Posterior cingulate gyrus (tissue), 11 donors: ENCODE measurements around the gene CHST5.
"Not testable (repeated sequence)": the region's sequence is repeated elsewhere in the genome, so short reads cannot be mapped to it uniquely, and the experiment has no call there.

Source experiments
- DNase-seq, 10 donors: peaks; one replicate each; pipeline versions ENCODE4 v3.0.0 to v3.0.0-alpha.2; 2020 to 2021; ENCODE audit warnings: mixed read lengths in 3 of 10
- intact Hi-C: fragments of 100-400 bp; cut with DNase I; formaldehyde crosslinking; loops from one replicate; pipeline ENCODE4 v1.15.1; 2023

The CHST5 gene

DNA sequence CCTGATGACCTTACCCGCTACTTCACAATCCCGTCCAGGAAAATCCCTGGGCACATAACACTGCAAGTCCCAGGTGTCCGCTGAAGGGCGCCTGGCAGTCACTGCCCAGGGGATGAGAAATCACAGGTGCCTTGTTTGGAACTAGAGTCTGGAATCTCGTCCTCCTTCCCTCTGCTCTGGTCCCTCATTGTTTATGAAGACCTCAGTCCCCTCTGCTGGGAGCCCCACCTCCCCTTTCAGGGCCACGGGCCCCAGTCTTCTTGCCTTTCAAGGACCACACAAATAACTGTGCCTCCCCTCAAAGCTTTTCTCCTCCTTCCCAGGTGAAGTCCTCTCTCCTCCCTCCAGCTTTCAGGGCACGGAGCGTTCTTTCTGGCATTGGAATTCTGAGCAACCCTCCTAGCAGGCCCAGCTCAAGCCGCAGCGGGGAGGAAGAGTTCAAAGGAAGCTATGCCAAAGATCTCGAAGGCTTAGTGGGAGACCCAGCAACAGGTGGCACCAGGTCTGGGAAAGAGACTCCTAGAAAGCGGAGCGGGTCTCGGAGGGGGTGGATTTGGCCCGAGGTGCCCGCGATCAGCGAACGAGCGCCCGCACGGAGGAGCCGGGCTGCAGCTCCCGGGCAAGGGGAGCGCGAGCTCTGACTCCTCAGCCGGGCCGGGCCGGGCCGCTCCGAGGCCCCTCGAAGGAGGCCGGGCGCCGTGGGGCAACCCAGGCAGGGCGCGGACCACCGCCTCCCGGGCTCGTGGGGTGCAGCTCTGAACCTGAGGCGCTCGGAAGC, 19.5 kb downstream of the CHST5 start:
- intact Hi-C loops = not testable (repeated sequence)
- DNase-seq = peak in 6 of 10 donors; percentile 11 to 87 (median 62)

- DNase-seq = no peak
- intact Hi-C loops = no loop called here
These were observed 21.6 kb downstream of the CHST5 start for GRCh38 chr16:75514296-75514695.

DNA sequence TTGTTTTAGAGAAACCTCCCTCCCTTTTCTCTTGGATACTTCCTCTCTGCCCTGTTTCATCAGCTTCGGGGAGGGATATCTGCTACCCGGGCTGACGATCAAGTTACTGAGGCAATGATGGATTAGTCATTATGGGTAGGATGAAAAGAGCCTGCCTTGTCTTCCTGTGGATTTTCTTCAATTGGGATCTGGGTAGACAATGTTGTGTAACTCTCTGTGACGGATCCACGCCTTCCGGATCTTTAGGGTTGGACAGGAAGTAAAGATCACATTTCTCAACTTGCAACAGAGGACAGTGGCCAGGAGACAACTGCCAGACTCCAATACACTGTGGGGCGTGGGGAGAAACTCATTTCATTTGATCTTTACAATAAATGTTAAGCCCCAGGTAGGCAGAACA, 29.3 kb downstream of the CHST5 start:
- intact Hi-C loops = no loop called here
- DNase-seq = no peak

DNA sequence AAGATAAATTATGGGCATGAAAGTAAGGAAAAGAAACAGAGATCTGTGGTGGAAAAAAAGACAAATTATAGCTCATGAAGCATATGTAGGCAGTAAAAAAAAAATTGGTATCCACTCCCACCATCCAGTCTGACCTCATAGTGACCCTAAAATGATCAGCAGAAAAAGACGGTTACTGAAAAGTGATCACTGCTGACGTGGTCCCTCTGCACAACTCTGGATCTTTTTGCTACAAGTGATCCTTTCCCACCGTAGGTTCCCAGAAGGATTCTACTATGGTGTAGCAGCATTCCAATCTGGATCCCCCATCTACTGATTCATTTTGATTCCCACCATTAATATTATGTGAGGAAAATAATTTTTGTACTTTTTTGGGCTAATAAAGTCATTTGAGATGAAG, 29.8 kb downstream of the CHST5 start:
- intact Hi-C loops = no loop called here
- no peak for DNase-seq

- intact Hi-C loops = no loop called here
- DNase-seq = no peak
These were observed 32.1 kb downstream of the CHST5 start for GRCh38 chr16:75503801-75504200.

DNA sequence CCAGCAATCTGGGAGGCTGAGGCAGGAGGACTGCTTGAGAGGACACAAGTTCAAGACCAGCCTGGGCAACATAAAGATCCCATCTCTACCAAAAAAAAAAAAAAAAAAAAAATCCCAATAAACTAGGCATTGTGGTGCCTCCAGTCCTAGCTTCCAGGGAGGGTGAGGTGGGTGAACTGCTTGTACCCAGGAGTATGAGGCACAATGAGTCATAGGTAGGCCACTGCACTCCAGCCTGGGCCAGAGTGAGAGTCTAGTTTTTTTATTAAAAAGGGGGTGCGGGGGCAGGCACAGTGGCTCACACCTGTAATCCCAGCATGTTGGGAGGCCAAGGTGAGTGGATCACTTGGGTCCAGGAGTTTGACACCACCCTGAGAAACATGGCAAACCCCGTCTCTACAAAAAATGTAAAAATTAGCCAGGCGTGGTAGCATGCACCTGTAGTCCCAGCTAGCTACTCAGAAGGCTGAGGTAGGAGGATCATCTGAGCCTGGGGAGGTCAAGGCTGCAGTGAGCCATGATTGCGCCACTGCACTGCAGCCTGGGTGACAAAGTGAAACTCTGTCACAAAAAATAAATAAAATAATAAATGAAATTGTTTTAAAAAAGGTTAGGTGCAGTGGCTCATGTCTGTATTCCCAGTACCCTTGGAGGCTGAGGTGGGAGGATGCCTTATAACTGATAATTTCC, 32.8 kb downstream of the CHST5 start:
- intact Hi-C loops = no loop called here
- DNase-seq = no peak

DNA sequence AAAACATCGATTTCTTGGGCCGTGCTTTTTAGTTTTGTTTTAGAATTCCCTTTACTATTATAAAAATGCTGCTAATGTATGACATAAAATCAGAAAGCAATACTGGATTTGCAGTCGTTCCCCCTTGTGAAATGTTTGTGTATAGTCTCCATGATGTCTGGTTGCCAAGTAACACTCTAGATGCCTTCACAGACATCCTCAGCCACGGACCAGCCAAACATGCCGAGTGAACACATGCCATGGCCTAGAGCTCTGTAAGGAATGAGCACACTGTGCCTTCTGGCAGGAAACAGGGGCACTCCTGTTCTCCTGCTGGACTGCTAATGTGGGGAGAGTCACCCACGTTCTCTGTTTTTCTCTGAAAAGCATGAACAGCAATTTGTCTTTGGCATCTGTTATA, 34.1 kb downstream of the CHST5 start:
- peak in 1 of 10 donors; percentile 18 for DNase-seq
- intact Hi-C loops = not testable (repeated sequence)

DNA sequence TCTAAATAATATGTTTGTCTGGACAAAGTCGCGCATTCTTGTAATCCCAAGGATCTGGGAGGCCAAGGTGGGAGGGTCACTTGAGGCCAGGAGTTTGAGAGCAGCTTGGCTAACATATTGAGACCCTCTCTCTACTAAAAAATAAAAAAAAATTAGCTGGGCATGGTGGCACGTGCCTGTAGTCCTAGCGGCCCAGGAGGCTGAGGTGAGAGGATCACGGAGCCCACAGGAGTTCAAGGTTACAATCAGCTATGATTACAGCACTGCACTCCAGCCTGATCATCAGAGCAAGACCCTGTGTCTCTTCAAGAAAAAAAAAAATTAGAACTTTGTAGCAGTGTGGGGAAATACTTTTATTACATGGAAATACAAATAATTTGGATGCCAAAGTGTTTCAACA, 34.5 kb downstream of the CHST5 start:
- intact Hi-C loops = no loop called here
- DNase-seq = no peak

DNA sequence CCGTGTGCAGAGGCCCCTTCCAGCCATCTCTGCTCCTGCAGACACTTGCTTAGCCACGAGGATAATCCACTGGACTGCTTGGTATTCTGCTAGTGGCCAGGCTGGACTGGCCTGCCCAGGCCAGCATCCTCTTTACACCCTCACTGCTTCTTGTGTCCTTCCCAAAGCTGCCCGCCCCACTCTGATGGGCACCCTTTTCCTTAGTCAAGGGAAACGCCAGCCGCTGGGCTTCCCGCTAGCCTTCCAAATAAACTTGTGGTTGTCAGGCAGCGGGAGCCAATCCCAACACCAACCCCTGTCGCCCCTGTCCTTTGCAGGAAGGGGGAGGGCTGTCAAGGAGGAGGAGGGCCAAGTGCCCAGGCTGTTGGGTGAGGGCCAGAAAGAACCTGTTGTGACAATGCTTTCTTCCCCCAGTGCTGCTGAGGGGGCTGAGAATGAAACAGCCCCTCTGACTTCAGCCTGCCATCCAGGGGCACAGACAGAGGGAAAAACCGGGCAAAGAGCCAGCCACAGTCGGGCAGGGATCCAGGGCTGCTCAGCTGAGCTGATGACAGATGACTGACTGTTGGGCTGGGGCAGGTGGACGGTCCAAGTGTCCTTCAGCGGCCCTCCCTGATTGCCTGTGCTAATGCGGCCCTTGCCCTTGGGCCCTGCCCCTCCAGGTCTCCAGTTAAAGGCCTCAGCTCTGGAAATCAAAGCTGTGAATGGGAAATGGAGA, 37.1 kb downstream of the CHST5 start:
- peak; percentile 59 to 96 (median 84) for DNase-seq
- intact Hi-C loops = not testable (repeated sequence)

DNA sequence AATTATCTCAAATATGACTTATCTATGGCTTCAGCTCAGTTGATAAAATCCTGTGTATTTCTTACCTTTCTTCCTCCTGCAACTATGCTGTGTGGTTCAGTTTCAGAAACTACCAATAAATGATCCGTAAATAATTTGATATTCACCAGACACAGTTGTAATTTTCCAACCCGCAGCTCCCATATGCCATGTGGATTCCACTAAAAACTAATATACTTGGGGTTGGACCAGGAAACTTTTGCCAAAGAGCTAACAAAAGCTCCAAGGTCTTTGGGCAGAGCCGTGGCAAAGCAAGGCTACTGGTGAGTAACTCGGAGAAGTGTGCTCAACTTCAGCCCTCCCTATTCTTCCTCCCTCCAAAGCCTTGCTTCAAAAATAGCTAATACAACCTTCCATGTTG, 38.4 kb downstream of the CHST5 start:
- DNase-seq = peak in 1 of 10 donors; percentile 23
- intact Hi-C loops = no loop called here

GRCh38 chr16:75495076-75495674, 40.7 kb downstream of the CHST5 start, which contains the start of gene CHST6:
CHST6 (minus strand) TSS chr16:75495441; CDS start chr16:75479828, 15,613 bp downstream.
- peak; percentile 45 to 95 (median 64) for DNase-seq
- intact Hi-C loops = no loop called here

DNA sequence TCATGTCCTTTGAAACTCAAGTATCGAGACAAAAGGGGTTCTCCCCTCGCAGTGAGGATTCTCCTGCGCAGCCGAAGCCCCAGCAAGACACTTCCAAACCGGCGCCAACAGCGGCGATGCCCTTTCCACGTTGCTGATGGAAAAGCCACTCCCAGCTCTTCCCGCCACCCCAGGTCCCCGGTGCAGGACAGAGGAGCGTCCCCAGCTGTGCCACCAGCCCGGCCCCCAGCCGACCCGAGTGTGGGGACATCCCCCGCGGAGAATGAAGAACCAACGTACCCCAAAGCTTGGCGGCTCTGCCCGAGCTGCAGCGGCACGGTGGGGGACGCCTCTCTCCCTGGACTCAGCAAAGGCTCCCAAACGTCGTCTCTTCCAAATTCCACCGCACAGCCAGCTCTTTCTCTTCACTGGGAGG, 41.2 kb downstream of the CHST5 start:
- intact Hi-C loops = no loop called here
- peak in 4 of 10 donors; percentile 15 to 82 (median 58) for DNase-seq

GRCh38 chr16:75494184-75494583, 41.7 kb downstream of the CHST5 start:
- intact Hi-C loops = no loop called here
- peak in 2 of 10 donors; percentile 26 to 48 for DNase-seq

- intact Hi-C loops = no loop called here
- DNase-seq = peak; percentile 53 to 97 (median 73)
These were observed 44.0 kb downstream of the CHST5 start for GRCh38 chr16:75491876-75492275.

- DNase-seq = no peak
- intact Hi-C loops = no loop called here
These were observed 47.6 kb downstream of the CHST5 start for GRCh38 chr16:75488322-75488721.

- no peak for DNase-seq
- intact Hi-C loops = no loop called here
These were observed 49.1 kb downstream of the CHST5 start for GRCh38 chr16:75486676-75487313.

GRCh38 chr16:75486014-75486675, 49.8 kb downstream of the CHST5 start:
- peak in 1 of 10 donors; percentile 25 for DNase-seq
- intact Hi-C loops = no loop called here

- intact Hi-C loops = no loop called here
- DNase-seq = no peak
These were observed 50.5 kb downstream of the CHST5 start for GRCh38 chr16:75485230-75486013.

DNA sequence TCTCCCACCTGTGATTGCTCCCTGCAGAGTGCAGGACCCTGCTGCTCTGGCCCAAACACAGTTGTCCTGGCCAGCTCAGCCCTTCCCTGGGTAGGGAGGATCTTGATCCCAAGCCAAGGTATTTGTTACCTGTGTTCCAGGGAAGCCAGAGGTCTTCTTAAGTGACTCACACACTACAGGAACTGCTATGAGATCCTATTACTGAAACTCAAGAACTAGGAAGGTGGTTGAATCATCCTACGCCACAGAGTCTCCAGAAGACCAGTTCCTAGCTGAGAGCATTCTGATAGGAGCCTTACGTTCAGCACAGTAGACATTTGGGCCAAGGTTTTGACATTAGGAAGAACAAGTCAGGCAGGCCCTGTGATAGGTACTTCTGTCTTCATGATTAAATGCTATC, 52.7 kb downstream of the CHST5 start:
- DNase-seq = no peak
- intact Hi-C loops = no loop called here
